ENCODE results near the gene ATG3.
"Not testable (repeated sequence)": the region's sequence is repeated elsewhere in the genome, so short reads cannot be mapped to it uniquely, and the experiment has no call there.

The ATG3 gene

DNA sequence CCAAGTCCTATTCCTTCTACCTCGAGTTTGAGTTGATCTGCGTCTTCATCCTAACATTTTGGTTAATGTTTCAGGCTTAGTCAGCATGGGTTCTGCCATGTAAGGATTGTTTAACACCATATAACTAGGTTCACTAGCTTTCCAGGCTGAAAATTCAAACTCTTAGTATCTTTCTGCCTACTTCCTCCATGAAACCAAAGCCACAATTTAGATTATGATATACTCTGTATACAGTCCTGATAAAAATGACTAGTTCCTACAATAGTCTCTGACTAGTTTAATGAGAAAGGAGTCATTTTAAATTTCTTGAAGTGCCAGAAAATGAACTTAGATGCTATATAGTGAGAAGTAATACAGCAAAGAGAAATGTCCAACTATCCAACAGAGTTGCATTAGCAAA lies 55.9 kb downstream of the ATG3 start:
- H3K36me3 ChIP-seq (ENCODE audit: control insufficient read depth in 1 of 2, insufficient read depth in 2 of 2, low read length in 2 of 2): no peaks in the 10 kb centered on the region

GRCh38 chr3:112504123-112504522 lies 57.6 kb downstream of the ATG3 start:
- no peaks in the 10 kb centered on the region for H3K27me3 ChIP-seq (ENCODE audit: control insufficient read depth in 1 of 2, insufficient read depth in 2 of 2, low read length in 2 of 2)
- H3K9me3 ChIP-seq (ENCODE audit: control insufficient read depth in 1 of 2, low read length in 2 of 2): no peaks in the 10 kb centered on the region
- no peak overlapping the region for H3K27ac ChIP-seq (ENCODE audit: low read depth, low read length)
- H3K4me1 ChIP-seq (ENCODE audit: control insufficient read depth in 1 of 2, insufficient read depth in 2 of 2, low read length in 2 of 2): no peaks in the 10 kb centered on the region
- H3K36me3 ChIP-seq (ENCODE audit: control insufficient read depth in 1 of 2, insufficient read depth in 2 of 2, low read length in 2 of 2): no peaks in the 10 kb centered on the region
- no peak overlapping the region for H3K9ac ChIP-seq (ENCODE audit: low read depth in 1 of 2, low read length in 2 of 2)
- H3K4me3 ChIP-seq (ENCODE audit: low read depth in 1 of 2, low read length in 2 of 2): no peak overlapping the region

More for the DNA sequence above, 55.9 kb downstream of the ATG3 start:
- H3K9ac ChIP-seq (ENCODE audit: low read depth in 1 of 2, low read length in 2 of 2): no peak overlapping the region
- no peak overlapping the region for H3K4me3 ChIP-seq (ENCODE audit: low read depth in 1 of 2, low read length in 2 of 2)
- H3K27ac ChIP-seq (ENCODE audit: low read depth, low read length): no peak overlapping the region
- no peaks in the 10 kb centered on the region for H3K27me3 ChIP-seq (ENCODE audit: control insufficient read depth in 1 of 2, insufficient read depth in 2 of 2, low read length in 2 of 2)
- H3K9me3 ChIP-seq (ENCODE audit: control insufficient read depth in 1 of 2, low read length in 2 of 2): no peaks in the 10 kb centered on the region
- no peaks in the 10 kb centered on the region for H3K4me1 ChIP-seq (ENCODE audit: control insufficient read depth in 1 of 2, insufficient read depth in 2 of 2, low read length in 2 of 2)

DNA sequence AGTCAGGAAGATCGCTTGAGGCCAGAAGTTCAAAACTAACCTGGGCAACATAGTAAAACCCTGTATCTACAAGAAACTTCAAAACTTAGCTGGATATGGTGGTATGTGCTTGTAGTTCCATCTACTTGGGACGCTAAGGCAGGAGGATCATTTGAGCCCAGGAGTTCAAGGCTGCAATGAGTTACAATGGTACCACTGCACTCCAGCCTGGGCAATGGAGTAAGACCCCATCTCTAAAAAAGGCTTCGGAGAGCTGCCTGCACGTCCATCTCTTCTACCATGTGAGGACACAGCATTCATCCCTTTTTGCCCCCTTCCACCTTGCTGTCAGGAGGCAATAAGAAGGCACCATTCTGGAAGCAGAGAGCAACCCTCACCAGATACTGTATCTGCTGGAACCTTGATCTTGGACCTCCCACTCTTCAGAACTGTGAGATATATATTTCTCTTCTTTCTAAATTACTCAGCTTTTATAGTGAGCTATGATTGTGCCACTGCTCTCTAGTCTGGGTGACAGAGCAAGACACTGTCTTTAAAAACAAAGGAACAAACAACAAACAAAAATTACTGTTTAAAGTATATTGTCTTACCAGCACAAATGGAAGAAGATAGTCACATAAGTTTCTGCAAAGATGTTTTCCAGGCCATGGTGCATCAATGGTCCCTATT lies 58.3 kb downstream of the ATG3 start:
- Histone ChIP-seq H3K9ac (ENCODE audit: low read depth in 1 of 2, low read length in 2 of 2) (no peak overlapping the region), H3K27ac (ENCODE audit: low read depth, low read length) (no peak overlapping the region), H3K27me3 (ENCODE audit: control insufficient read depth in 1 of 2, insufficient read depth in 2 of 2, low read length in 2 of 2) (no peaks in the 10 kb centered on the region), H3K4me3 (ENCODE audit: low read depth in 1 of 2, low read length in 2 of 2) (no peak overlapping the region), H3K4me1 (ENCODE audit: control insufficient read depth in 1 of 2, insufficient read depth in 2 of 2, low read length in 2 of 2) (no peaks in the 10 kb centered on the region), H3K36me3 (ENCODE audit: control insufficient read depth in 1 of 2, insufficient read depth in 2 of 2, low read length in 2 of 2) (no peaks in the 10 kb centered on the region), H3K9me3 (ENCODE audit: control insufficient read depth in 1 of 2, low read length in 2 of 2) (no peaks in the 10 kb centered on the region)

DNA sequence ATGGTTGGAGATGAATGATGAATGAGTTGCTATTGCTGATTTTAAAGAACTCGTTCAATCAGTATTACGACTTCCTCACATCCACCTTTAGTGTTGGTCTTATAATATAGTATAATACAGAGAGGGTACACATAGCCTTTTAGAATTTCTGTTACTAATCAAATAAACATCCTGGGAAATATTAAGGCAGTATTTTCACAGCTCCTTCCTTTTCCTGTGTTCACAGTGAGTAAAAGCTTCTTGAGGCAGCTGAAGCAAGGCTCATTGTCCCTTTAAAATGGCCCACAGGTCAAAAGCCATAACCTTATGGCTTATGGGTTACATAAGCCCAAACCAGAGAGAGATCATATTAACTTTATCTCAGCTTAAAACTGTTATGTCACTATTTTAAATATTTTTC lies 61.1 kb downstream of the ATG3 start:
- Histone ChIP-seq H3K36me3 (ENCODE audit: control insufficient read depth in 1 of 2, insufficient read depth in 2 of 2, low read length in 2 of 2) (no peaks in the 10 kb centered on the region), H3K27me3 (ENCODE audit: control insufficient read depth in 1 of 2, insufficient read depth in 2 of 2, low read length in 2 of 2) (no peaks in the 10 kb centered on the region), H3K9ac (ENCODE audit: low read depth in 1 of 2, low read length in 2 of 2) (no peak overlapping the region), H3K4me3 (ENCODE audit: low read depth in 1 of 2, low read length in 2 of 2) (no peak overlapping the region), H3K27ac (ENCODE audit: low read depth, low read length) (no peak overlapping the region), H3K9me3 (ENCODE audit: control insufficient read depth in 1 of 2, low read length in 2 of 2) (no peaks in the 10 kb centered on the region), H3K4me1 (ENCODE audit: control insufficient read depth in 1 of 2, insufficient read depth in 2 of 2, low read length in 2 of 2) (no peaks in the 10 kb centered on the region)

GRCh38 chr3:112498914-112499711 lies 62.6 kb downstream of the ATG3 start, which contains the start of gene BTLA:
Gene BTLA (minus strand): TSS chr3:112499472. CDS start chr3:112499358, 114 bp downstream.
- no peaks in the 10 kb centered on the region for H3K27me3 ChIP-seq (ENCODE audit: control insufficient read depth in 1 of 2, insufficient read depth in 2 of 2, low read length in 2 of 2)
- H3K36me3 ChIP-seq (ENCODE audit: control insufficient read depth in 1 of 2, insufficient read depth in 2 of 2, low read length in 2 of 2): no peaks in the 10 kb centered on the region
- H3K4me3 ChIP-seq (ENCODE audit: low read depth in 1 of 2, low read length in 2 of 2): peak within 1 kb of the TSS; percentile 23 to 58
- H3K9me3 ChIP-seq (ENCODE audit: control insufficient read depth in 1 of 2, low read length in 2 of 2): no peaks in the 10 kb centered on the region
- H3K4me1 ChIP-seq (ENCODE audit: control insufficient read depth in 1 of 2, insufficient read depth in 2 of 2, low read length in 2 of 2): no peaks in the 10 kb centered on the region
- H3K27ac ChIP-seq (ENCODE audit: low read depth, low read length): no peak within 1 kb of the TSS
- peak within 1 kb of the TSS; percentile 2 to 25 for H3K9ac ChIP-seq (ENCODE audit: low read depth in 1 of 2, low read length in 2 of 2)

DNA sequence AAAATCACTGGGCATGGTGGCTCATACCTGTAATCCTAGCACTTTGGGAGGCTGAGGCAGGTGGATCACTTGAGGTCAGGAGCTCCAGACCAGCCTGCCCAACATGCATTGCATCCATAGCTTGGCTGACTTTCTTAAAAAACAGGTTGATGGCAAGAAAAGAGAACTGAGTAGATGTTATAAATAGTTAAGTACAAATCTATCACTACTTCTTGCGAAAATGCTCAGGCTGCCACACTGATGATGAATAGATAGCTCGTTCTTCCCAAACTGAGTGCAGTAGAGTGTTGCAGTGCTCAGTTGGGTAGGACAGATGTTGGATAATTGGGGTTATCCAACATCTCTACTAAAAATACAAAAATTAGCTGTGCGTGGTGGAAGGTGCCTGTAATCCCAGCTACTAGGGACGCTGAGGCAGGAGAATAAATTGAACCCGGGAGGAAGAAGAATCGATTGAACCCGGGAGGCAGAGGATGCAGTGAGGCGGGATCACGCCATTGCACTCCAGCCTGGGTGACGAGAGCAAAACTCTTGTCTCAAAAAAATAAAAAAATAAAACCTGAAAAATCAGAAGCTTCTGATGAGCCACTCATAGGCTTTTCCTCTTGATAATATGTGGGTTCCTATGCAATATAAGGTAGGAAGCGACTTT lies 63.7 kb downstream of the ATG3 start:
- Histone ChIP-seq H3K9ac (ENCODE audit: low read depth in 1 of 2, low read length in 2 of 2) (peak overlapping the region in 1 of 2 donors; percentile 25), H3K27ac (ENCODE audit: low read depth, low read length) (no peak overlapping the region), H3K4me1 (ENCODE audit: control insufficient read depth in 1 of 2, insufficient read depth in 2 of 2, low read length in 2 of 2) (no peaks in the 10 kb centered on the region), H3K27me3 (ENCODE audit: control insufficient read depth in 1 of 2, insufficient read depth in 2 of 2, low read length in 2 of 2) (no peaks in the 10 kb centered on the region), H3K36me3 (ENCODE audit: control insufficient read depth in 1 of 2, insufficient read depth in 2 of 2, low read length in 2 of 2) (no peaks in the 10 kb centered on the region), H3K4me3 (ENCODE audit: low read depth in 1 of 2, low read length in 2 of 2) (peak overlapping the region in 1 of 2 donors; percentile 58), H3K9me3 (ENCODE audit: control insufficient read depth in 1 of 2, low read length in 2 of 2) (no peaks in the 10 kb centered on the region)

DNA sequence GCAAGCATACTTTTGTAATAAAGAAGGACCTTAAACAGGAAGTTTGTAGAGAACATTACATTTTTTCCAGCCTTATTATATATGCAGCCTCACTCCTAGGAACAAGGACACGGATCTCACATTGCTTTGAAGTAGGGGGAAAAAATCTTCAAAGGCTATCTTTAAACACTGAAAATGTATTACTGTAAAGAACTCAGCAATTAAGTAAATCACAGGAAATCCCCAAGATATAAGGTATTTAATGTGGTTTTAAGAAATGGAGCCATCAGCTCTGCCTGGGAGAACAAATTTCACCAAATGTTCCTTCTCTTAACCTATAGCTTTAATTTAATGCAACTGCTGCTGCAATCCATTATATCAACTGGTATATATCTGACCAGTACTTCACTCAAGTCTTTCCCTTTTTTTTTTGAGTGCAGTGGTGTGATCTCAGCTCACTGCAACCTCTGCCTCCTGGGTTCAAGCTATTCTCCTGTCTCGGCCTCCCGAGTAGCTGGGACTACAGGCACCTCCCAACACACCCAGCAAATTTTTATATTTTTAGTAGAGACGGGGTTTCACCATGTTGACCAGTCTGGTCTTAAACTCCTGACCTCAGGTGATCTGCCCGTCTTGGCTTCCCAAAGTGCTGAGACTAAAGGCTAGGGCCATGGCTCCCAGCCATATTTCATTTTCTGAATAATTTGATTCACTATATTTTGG lies 65.2 kb downstream of the ATG3 start:
- Histone ChIP-seq H3K9me3 (ENCODE audit: control insufficient read depth in 1 of 2, low read length in 2 of 2) (no peaks in the 10 kb centered on the region), H3K4me3 (ENCODE audit: low read depth in 1 of 2, low read length in 2 of 2) (no peak overlapping the region), H3K27me3 (ENCODE audit: control insufficient read depth in 1 of 2, insufficient read depth in 2 of 2, low read length in 2 of 2) (no peaks in the 10 kb centered on the region), H3K4me1 (ENCODE audit: control insufficient read depth in 1 of 2, insufficient read depth in 2 of 2, low read length in 2 of 2) (no peaks in the 10 kb centered on the region), H3K9ac (ENCODE audit: low read depth in 1 of 2, low read length in 2 of 2) (no peak overlapping the region), H3K27ac (ENCODE audit: low read depth, low read length) (no peak overlapping the region), H3K36me3 (ENCODE audit: control insufficient read depth in 1 of 2, insufficient read depth in 2 of 2, low read length in 2 of 2) (no peaks in the 10 kb centered on the region)

- H3K27ac ChIP-seq (ENCODE audit: low read depth, low read length); H3K9me3 ChIP-seq (ENCODE audit: control insufficient read depth in 1 of 2, low read length in 2 of 2); H3K9ac ChIP-seq (ENCODE audit: low read depth in 1 of 2, low read length in 2 of 2); H3K27me3 ChIP-seq (ENCODE audit: control insufficient read depth in 1 of 2, insufficient read depth in 2 of 2, low read length in 2 of 2); H3K4me3 ChIP-seq (ENCODE audit: low read depth in 1 of 2, low read length in 2 of 2); H3K4me1 ChIP-seq (ENCODE audit: control insufficient read depth in 1 of 2, insufficient read depth in 2 of 2, low read length in 2 of 2); H3K36me3 ChIP-seq (ENCODE audit: control insufficient read depth in 1 of 2, insufficient read depth in 2 of 2, low read length in 2 of 2): not testable (repeated sequence)
Measured at GRCh38 chr3:112494448-112494767, 67.4 kb downstream of the ATG3 start.

GRCh38 chr3:112492124-112492523 lies 69.6 kb downstream of the ATG3 start:
- no peak overlapping the region for H3K4me3 ChIP-seq (ENCODE audit: low read depth in 1 of 2, low read length in 2 of 2)
- no peaks in the 10 kb centered on the region for H3K4me1 ChIP-seq (ENCODE audit: control insufficient read depth in 1 of 2, insufficient read depth in 2 of 2, low read length in 2 of 2)
- no peak overlapping the region for H3K27ac ChIP-seq (ENCODE audit: low read depth, low read length)
- H3K9ac ChIP-seq (ENCODE audit: low read depth in 1 of 2, low read length in 2 of 2): no peak overlapping the region
- H3K36me3 ChIP-seq (ENCODE audit: control insufficient read depth in 1 of 2, insufficient read depth in 2 of 2, low read length in 2 of 2): no peaks in the 10 kb centered on the region
- H3K27me3 ChIP-seq (ENCODE audit: control insufficient read depth in 1 of 2, insufficient read depth in 2 of 2, low read length in 2 of 2): no peaks in the 10 kb centered on the region
- no peaks in the 10 kb centered on the region for H3K9me3 ChIP-seq (ENCODE audit: control insufficient read depth in 1 of 2, low read length in 2 of 2)

- no peaks in the 10 kb centered on the region for H3K36me3 ChIP-seq (ENCODE audit: control insufficient read depth in 1 of 2, insufficient read depth in 2 of 2, low read length in 2 of 2)
- H3K4me3 ChIP-seq (ENCODE audit: low read depth in 1 of 2, low read length in 2 of 2): no peak overlapping the region
- no peak overlapping the region for H3K9ac ChIP-seq (ENCODE audit: low read depth in 1 of 2, low read length in 2 of 2)
- H3K27ac ChIP-seq (ENCODE audit: low read depth, low read length): no peak overlapping the region
- H3K4me1 ChIP-seq (ENCODE audit: control insufficient read depth in 1 of 2, insufficient read depth in 2 of 2, low read length in 2 of 2): no peaks in the 10 kb centered on the region
- H3K9me3 ChIP-seq (ENCODE audit: control insufficient read depth in 1 of 2, low read length in 2 of 2): no peaks in the 10 kb centered on the region
- H3K27me3 ChIP-seq (ENCODE audit: control insufficient read depth in 1 of 2, insufficient read depth in 2 of 2, low read length in 2 of 2): no peaks in the 10 kb centered on the region
Measured at GRCh38 chr3:112491373-112491772, 70.4 kb downstream of the ATG3 start.
